ENCODE measurements around the gene FNDC3B.

The FNDC3B gene

GRCh38 chr3:172312711-172313110 is 273.3 kb downstream of the FNDC3B start:
- no peak for DNase-seq
- intact Hi-C loops (cut with DNase I): no loop called here

GRCh38 chr3:172313671-172314070 is 274.3 kb downstream of the FNDC3B start:
- DNase-seq: no peak
- intact Hi-C loops (cut with DNase I): no loop called here

GRCh38 chr3:172314591-172315160 is 275.3 kb downstream of the FNDC3B start:
- intact Hi-C loops (cut with DNase I): no loop called here
- DNase-seq: no peak

- DNase-seq: no peak
- intact Hi-C loops (cut with DNase I): no loop called here
Measured at GRCh38 chr3:172315401-172316091, 276.2 kb downstream of the FNDC3B start.

GRCh38 chr3:172316758-172317157 is 277.4 kb downstream of the FNDC3B start:
- DNase-seq: no peak
- intact Hi-C loops (cut with DNase I): no loop called here

GRCh38 chr3:172317481-172317880 is 278.1 kb downstream of the FNDC3B start:
- intact Hi-C loops (cut with DNase I): no loop called here
- no peak for DNase-seq

GRCh38 chr3:172317984-172318383 is 278.6 kb downstream of the FNDC3B start:
- intact Hi-C loops (cut with DNase I): no loop called here
- DNase-seq: no peak

GRCh38 chr3:172319595-172319994 is 280.2 kb downstream of the FNDC3B start:
- DNase-seq: no peak
- intact Hi-C loops (cut with DNase I): no loop called here

GRCh38 chr3:172320468-172320867 is 281.1 kb downstream of the FNDC3B start:
- intact Hi-C loops (cut with DNase I): loop anchor here (10.0 kb wide), 1 partner anchor 286 kb away; the partner anchor contains the start of gene FNDC3B
- DNase-seq: no peak

- intact Hi-C loops (cut with DNase I): loop anchor here (10.0 kb wide), 1 partner anchor 286 kb away; the partner anchor contains the start of gene FNDC3B
- DNase-seq: no peak
Measured at GRCh38 chr3:172321035-172321434, 281.7 kb downstream of the FNDC3B start.

GRCh38 chr3:172323894-172324610 is 284.7 kb downstream of the FNDC3B start:
- intact Hi-C loops (cut with DNase I): loop anchor here (10.0 kb wide), 1 partner anchor 289 kb away; the partner anchor contains the start of gene FNDC3B
- no peak for DNase-seq

- DNase-seq: peak in 2 of 10 donors; percentile 81 to 82
- intact Hi-C loops (cut with DNase I): loop anchor here (10.0 kb wide), 1 partner anchor 290 kb away; the partner anchor contains the start of gene FNDC3B
Measured at GRCh38 chr3:172324611-172325203, 285.3 kb downstream of the FNDC3B start.

- DNase-seq: no peak
- intact Hi-C loops (cut with DNase I): loop anchor here (10.0 kb wide), 1 partner anchor 291 kb away; the partner anchor contains the start of gene FNDC3B
Measured at GRCh38 chr3:172325461-172325860, 286.1 kb downstream of the FNDC3B start.

- DNase-seq: no peak
- intact Hi-C loops (cut with DNase I): loop anchor here (10.0 kb wide), 1 partner anchor 292 kb away; the partner anchor contains the start of gene FNDC3B
Measured at GRCh38 chr3:172326993-172327392, 287.6 kb downstream of the FNDC3B start.

GRCh38 chr3:172328282-172328681 is 288.9 kb downstream of the FNDC3B start:
- intact Hi-C loops (cut with DNase I): loop anchor here (10.0 kb wide), 1 partner anchor 293 kb away; the partner anchor contains the start of gene FNDC3B
- no peak for DNase-seq

GRCh38 chr3:172329070-172329469 is 289.7 kb downstream of the FNDC3B start:
- intact Hi-C loops (cut with DNase I): loop anchor here (10.0 kb wide), 1 partner anchor 294 kb away; the partner anchor contains the start of gene FNDC3B
- DNase-seq: no peak

GRCh38 chr3:172330413-172330812 is 291.0 kb downstream of the FNDC3B start:
- intact Hi-C loops (cut with DNase I): loop anchor here (5.0 kb wide), 1 partner anchor 147 kb away; no protein-coding TSS in a partner anchor
- no peak for DNase-seq

- intact Hi-C loops (cut with DNase I): loop anchor here (5.0 kb wide), 1 partner anchor 145 kb away; no protein-coding TSS in a partner anchor
- peak in 7 of 10 donors; percentile 15 to 92 (median 66) for DNase-seq
Measured at GRCh38 chr3:172332256-172333041, 293.1 kb downstream of the FNDC3B start.

- DNase-seq: no peak
- intact Hi-C loops (cut with DNase I): loop anchor here (5.0 kb wide), 1 partner anchor 144 kb away; no protein-coding TSS in a partner anchor
Measured at GRCh38 chr3:172333042-172333377, 293.6 kb downstream of the FNDC3B start.

Data from posterior cingulate gyrus (tissue), 11 donors.